GOT3 (cell line): ENCODE results near the gene CYTL1.
"Not testable (repeated sequence)": the region's sequence is repeated elsewhere in the genome, so short reads cannot be mapped to it uniquely, and the experiment has no call there.

Experiments used
- DNase-seq: peaks from one replicate; lab custom pipeline; 2025; ENCODE audit warnings: mixed read lengths; lab: John Stamatoyannopoulos, UW

Gene CYTL1

GRCh38 chr4:5019274-5019673, at the start of gene CYTL1:
Gene CYTL1 (minus strand): TSS chr4:5019458. CDS start chr4:5019445, 13 bp downstream.
- no peak for DNase-seq

DNA sequence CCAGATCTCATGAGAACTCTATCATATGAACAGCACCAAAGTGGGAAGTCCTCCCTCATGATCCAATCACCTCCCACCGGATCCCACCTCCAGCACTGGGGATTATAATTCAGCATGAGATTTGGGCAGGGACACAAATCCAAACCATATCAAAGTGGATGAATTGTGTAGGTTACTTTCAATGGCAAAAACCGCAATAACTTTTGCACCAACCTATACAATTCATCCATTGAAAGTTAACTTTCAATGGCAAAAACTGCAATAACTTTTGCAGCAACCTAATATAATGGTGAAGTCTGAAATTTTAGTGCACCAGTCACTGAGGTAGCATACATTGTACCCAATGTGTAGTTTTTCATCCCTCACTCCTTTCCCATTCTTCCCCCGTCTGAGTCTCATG, 48.6 kb upstream of the CYTL1 start:
- DNase-seq = no peak

- not testable (repeated sequence) for DNase-seq
These were observed 47.7 kb upstream of the CYTL1 start for GRCh38 chr4:5066968-5067367.

- DNase-seq = no peak
These were observed 46.8 kb upstream of the CYTL1 start for GRCh38 chr4:5066101-5066500.

DNA sequence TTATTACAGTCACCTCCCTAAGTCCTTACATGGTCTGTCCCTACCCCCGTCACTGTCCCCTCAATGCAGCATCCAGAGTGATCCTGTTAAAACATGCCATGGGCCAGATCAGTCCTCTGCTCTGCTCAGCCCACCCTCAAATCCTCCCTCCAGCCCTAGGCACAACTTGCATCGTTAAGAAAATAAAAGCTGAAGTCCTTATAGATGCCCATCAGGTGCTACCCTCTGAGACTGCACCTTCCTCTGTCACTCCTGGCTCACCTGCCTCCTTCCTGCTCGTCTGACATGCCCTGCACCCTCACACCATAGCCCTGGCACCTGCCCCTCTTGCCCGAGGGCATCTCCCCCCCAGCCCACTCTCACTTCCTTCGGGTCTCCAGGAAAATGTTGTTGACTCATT, 36.2 kb upstream of the CYTL1 start:
- DNase-seq = no peak

DNA sequence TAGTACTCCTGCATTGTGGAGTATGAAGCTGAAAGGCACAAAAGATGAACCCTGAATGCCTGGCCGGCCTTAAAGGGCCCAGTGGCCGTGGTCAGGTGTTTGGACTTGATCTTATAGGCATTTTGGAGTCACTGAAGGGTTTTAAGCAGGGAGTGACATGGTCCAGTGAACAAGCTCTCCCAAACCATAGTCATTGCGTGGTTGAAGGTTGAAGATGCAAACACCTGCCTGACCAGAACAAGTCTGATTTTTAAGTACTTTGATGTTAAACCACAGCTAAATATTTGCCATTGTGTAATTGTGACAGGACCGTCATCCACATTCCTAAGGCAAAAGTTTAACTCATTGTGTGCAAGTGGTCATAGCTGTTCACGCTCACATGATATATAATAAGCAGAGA, 35.3 kb upstream of the CYTL1 start:
- no peak for DNase-seq

DNA sequence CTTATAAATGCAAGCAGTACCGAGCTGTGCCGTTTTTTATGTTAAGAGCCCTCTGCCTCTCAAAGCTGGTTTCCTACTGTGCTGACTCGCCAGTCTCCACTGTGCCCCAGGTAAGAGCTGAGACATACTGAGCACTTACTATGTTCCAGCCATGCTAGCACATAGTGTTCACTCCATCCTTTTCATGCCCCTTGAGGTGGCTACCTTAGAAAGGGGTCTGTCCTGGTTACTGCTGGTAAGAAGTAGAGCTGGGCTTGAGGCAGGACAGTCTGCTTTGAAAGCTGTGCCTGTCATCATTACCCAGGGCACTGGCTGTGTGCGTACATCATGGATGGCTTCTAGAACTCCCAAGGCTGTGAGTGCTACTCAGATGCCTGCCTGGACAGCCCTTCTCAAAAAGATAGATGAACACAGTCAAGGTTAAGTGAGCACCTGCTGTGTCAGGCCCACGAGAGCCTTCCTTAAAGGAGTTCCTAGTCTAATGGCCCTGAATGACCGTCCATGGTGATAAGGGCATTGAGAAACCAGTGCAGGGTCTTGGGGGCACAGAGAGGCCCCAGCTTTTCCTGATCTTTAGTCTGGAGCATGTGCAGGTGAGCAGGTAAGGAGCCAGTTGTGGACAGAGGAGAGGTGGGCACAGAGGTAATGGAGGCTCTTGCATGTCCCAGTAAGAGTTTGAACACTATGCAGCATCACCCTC, 33.6 kb upstream of the CYTL1 start:
- no peak for DNase-seq

DNA sequence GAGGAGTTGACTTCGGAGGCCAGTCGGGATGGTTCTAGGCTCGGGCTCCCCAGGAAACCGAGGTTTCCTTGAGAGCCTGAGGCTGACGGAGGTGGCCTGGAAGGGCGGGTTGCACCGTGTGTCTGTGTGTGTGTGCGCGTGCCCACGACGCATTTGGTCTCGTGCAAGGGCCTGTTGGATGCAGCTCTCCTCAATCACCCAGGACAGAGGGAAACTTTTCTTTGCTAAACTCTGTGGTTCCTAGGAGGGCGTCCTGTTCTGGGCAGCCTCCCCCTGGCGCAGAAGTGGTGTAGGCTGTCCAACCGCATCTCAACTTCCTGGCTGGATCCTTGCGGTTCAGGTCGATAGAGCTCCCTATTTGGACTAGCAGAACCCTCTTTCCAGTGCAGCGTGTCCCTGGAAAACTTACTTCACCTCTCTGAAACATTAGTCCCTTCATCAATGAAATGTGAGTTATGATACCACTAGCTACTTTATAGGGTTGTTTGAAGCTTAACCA, 33.0 kb upstream of the CYTL1 start:
- DNase-seq = no peak

GRCh38 chr4:5051278-5052203, 32.3 kb upstream of the CYTL1 start, which contains the start of gene STK32B:
Gene STK32B (plus strand): TSS chr4:5051480.
- peak; percentile 10 for DNase-seq

- peak; percentile 8 for DNase-seq
These were observed 31.4 kb upstream of the CYTL1 start for GRCh38 chr4:5050520-5051277.

DNA sequence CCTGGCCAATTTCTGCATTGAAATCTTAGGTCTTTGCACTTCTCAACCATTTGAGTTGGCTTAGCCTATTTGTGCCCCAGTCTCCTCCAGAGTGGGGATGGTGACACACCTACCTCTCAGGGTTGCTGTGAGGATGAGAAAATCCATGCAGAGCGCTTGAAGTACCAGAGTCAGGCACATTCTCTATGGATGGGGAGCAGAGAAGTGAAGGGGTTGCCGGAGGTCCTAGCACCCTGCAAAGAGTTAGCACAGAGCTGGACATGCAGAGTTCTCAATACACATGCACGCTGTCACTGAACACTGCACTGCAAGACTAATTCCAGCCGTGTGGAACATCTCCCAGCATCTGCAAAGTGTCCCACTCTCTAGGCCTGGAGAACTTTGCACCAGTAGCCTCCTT, 29.5 kb upstream of the CYTL1 start:
- DNase-seq = no peak

GRCh38 chr4:5045097-5045496, 25.8 kb upstream of the CYTL1 start:
- no peak for DNase-seq

- no peak for DNase-seq
These were observed 25.1 kb upstream of the CYTL1 start for GRCh38 chr4:5044341-5044740.

DNA sequence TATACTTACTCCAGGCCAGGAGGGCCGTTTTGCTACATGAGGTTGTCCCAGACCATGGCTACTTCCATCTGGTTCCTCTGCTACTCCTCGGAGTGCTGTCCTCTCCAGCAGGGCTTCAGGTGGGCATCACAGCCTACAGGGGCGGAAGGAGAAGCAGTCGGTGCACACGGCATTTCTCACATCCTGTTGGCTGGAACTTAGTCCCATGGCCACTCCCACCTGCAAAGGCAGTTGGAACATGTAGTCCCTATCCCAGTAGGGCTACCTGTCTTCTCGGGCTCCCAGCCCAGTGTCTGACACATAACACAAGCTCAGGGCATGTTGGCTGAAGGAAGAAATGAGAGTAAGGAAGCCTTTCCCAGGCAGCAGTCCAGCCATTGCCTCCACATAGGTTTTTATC, 24.3 kb upstream of the CYTL1 start:
- DNase-seq = no peak

GRCh38 chr4:5041699-5042098, 22.4 kb upstream of the CYTL1 start:
- DNase-seq = no peak

DNA sequence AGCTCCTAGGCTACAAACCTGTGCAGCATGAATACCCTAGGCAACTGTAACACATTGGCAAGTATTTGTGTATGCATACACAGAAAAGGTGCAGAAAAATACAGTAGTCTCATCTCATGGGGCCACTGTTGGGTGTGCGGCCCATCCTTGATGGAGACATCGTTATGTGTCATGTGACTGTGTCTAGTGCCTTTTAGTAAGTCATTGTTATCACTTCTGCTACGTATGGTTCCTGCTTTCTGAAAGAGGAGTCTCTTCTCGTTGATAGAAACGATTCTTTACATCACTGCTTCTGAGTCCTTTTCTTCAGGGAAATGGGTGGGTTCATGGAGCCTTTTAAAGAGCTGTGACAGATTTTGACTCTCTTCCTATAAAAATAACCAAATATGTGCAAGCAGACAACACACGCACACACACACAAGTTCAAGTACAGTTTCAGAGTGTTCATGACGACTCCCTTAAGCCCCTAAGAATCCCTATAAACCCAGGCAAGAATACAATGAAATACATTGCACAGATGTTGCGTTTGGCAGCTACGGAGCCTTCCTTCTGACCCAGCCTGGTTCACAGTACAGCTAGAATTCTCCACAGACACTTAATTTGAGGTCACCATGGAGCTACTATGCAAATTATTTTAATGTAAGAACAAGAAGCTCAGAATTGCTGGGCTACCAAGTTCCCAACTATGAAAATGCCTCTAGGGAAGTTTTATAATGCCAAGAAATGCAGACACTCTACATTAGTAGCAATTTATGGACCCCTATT, 21.8 kb upstream of the CYTL1 start:
- no peak for DNase-seq

- DNase-seq = no peak
These were observed 20.5 kb upstream of the CYTL1 start for GRCh38 chr4:5039800-5040199.

DNA sequence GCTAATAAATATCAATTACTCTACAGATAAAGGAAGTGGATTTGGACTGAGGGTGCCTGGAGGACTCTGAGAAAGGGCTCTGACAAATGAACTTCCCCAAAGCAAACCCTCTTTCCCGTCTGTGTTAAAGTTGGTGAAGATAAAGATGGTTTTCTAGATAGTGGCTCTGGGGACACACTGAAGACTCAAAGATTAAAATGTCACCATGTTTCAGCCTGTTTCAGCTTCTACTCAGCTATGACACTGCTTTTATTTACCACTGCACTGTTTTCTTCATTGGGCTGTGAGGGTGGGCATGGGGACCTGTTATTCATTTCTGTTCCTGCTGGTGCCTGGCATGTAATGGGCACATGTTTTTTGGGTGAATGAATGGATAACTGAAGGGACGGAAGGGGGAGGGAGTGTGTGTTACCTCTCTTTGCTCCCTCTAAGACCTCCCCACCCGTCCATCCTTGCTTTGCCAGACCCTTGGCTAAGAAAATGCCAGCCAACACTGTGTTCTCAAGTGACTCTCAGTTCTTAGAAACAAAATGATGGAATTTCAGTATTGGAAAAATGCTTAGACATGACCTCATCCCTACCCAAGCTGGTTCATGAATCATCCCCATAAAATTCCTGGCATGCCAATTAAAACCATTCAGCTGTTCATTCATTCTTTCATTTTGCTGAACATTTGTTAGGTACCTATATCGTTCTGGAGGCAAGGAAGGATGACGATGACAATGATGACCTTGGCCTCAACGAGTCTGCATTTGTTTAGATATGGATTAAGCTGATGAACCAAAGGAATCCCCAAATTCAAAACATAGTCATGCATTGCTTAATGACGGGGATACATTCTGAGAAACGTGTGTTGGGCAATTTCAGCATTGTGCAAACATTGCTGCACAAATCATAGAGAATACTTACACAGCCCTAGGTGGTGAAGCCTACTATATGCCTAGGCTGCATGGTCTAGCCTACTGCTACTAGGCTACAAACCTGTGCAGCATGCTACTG, 18.6 kb upstream of the CYTL1 start:
- DNase-seq = peak; percentile 35

DNA sequence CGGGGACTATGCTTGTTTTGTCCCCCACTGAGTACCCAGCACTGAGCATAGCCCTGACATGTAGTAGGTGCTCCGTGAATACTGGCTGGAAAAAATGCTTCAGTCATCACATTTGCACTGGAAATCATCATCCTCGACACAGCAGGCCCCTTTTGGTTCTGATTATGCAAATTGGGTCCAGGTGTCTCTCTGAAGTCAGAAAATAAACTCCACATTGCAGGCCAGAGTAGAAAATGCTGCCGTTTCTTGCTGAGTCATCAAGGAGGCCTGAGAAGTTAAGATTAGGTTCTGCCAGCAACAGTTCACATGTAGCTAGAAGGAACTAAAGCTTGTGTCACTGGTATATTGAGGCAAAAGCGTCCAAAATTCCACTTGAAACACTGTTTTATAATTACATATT, 17.0 kb upstream of the CYTL1 start:
- no peak for DNase-seq

DNA sequence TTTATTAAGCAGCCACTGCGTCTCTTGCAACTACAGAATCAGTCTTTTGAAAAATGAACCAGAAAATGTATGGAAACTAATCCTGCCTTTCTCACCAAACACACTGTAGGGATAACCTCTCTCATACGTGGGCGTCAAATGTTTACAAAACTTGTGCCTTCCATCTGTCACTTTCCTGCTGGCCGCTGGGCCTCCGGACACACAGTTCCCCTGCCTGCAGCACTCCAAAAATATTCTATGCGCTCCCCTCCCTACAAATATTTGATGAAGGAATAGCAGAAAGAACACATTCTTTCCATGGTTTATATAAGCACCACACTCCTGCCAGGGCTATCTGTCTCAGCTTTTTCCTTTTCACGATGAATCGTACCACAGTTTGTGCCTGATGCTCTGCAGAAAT, 14.9 kb upstream of the CYTL1 start:
- no peak for DNase-seq
